B cell (primary cell): ENCODE data around the gene DGKB.

ENCODE experiments used
- CTCF ChIP-seq: fragments of 200-600 bp; IDR thresholded peaks from one replicate; pipeline ENCODE4 v1.8.0; 2022; ENCODE audit warnings: antibody characterized with exemption, mild to moderate bottlenecking
- EZH2 ChIP-seq: IDR thresholded peaks from 2 replicates; pipeline ENCODE4 v1.6.1; 2012; ENCODE audit warnings: borderline replicate concordance, low read depth, mild to moderate bottlenecking, moderate library complexity, low read length; ENCODE audit not compliant: insufficient read depth, poor library complexity, severe bottlenecking

GRCh38 chr7:14292737-14293136, 609.8 kb downstream of the DGKB start:
- TF ChIP-seq CTCF, result no peak
- no peak for TF ChIP-seq EZH2
